Right lobe of liver (tissue), 6 donors: Measurements from ENCODE around the gene RTCA. TPM values are rescaled to one million over a fixed set of nuclear protein-coding genes. Genes with fewer than 3 reads are reported as not detected.

ENCODE experiments used
- ATAC-seq, 4 donors: fragments of 200-7000 bp; cut with Tn5 transposase; one replicate each; pipeline ENCODE4 v1.9.1; 2020; ENCODE audit warnings: mild to moderate bottlenecking in 4 of 4, moderate library complexity in 4 of 4
- DNase-seq, 3 donors: peaks; one replicate each; pipeline ENCODE4 v3.0.0-alpha.2; 2020
- H3K27ac ChIP-seq, 3 donors: fragments of 200-600 bp; one replicate each; pipeline ENCODE4 v1.8.0; 2022
- H3K27me3 ChIP-seq, 2 donors: fragments of 200-600 bp; one replicate each; pipeline ENCODE4 v1.8.0; 2022
- H3K36me3 ChIP-seq, 4 donors: fragments of 200-600 bp; sonication (generic) in 1 of 4; one replicate each; pipeline versions ENCODE4 v1.5.1 to v1.8.0; 2017 to 2022; ENCODE audit warnings: control low read depth in 1 of 4
- H3K4me1 ChIP-seq, 4 donors: fragments of 200-600 bp; sonication (generic) in 1 of 4; one replicate each; pipeline versions ENCODE4 v1.5.1 to v1.8.0; 2017 to 2022; ENCODE audit warnings: control low read depth in 1 of 4
- H3K4me3 ChIP-seq, 3 donors: fragments of 200-600 bp; one replicate each; pipeline ENCODE4 v1.8.0; 2022
- H3K9me3 ChIP-seq, 4 donors: fragments of 200-600 bp; sonication (generic) in 1 of 4; one replicate each; pipeline versions ENCODE4 v1.5.1 to v1.8.0; 2017 to 2022; ENCODE audit warnings: control low read depth in 1 of 4
- CTCF ChIP-seq, 4 donors: fragments of 200-600 bp in 3 of 4; fragments of 450-650 bp in 1 of 4; IDR thresholded peaks; one replicate each; pipeline versions ENCODE4 v1.5.1 to v1.8.0; 2016 to 2022; ENCODE audit warnings: antibody characterized with exemption in 4 of 4, mild to moderate bottlenecking in 2 of 4
- POLR2A ChIP-seq: fragments of 450-650 bp; IDR thresholded peaks from one replicate; pipeline ENCODE4 v1.6.1; 2017; ENCODE audit warnings: antibody characterized with exemption, mild to moderate bottlenecking
- WGBS: methylation state at CpG from one replicate; pipeline ENCODE4 v1.1.6; 2018; ENCODE audit warnings: low coverage, low lambda C conversion rate; ENCODE audit not compliant: insufficient coverage; ENCODE audit errors: missing lambda C conversion rate; 5-methylcytosine and 5-hydroxymethylcytosine counted together
- intact Hi-C, 2 donors: fragments of 100-400 bp; cut with DNase I; formaldehyde crosslinking; loops; one replicate each; pipeline versions ENCODE4 v1.11.2 to v1.14.1; 2022
- total RNA-seq, 6 experiments: library from RNA; depleted of rRNA in 2 of 6; stranded (reverse); fragments of >200 nt in 2 of 6; fragmentation: NEBNext Ultra II Directional in 3 of 6; extraction: Animal tissue kit (Norgen Biotek cat#: 25700) in 3 of 6; gene quantifications; one replicate each; pipeline versions ENCODE4 v1.1.0 to v1.2.4, GENCODE V29; 2016 to 2023
- donor health status: DM: no; HTN: yes; CAD: no.
- donor health status: DM: no; HTN: no; CAD: no.
- donor health status: DM: no; HTN: no; CAD: no.
- donor health status: DM: no; HTN: yes; CAD: no.
- donor health status: DM: no; HTN: yes; CAD: no.

Gene RTCA
- total RNA-seq, 6 experiments from 2014 or later: 12.5 to 20.1 (median 14.7) TPM

GRCh38 chr1:100222428-100222827 lies 43.6 kb upstream of the RTCA start:
- Histone ChIP-seq H3K36me3 (peaks cover 0 to 12% (median 0%) of the 10 kb centered on the region in 4 donors), H3K27me3 (no peaks in the 10 kb centered on the region), H3K9me3 (no peaks in the 10 kb centered on the region), H3K27ac (no peak overlapping the region), H3K4me3 (no peak overlapping the region), H3K4me1 (no peaks in the 10 kb centered on the region)
- TF ChIP-seq CTCF (IDR thresholded peaks at IDR 0.05): no peak
- intact Hi-C loops: no loop called here
- DNase-seq (no peak), ATAC-seq (no peak)

GRCh38 chr1:100229681-100230443 lies 36.2 kb upstream of the RTCA start:
- Histone ChIP-seq H3K9me3 (no peaks in the 10 kb centered on the region), H3K27me3 (no peaks in the 10 kb centered on the region), H3K4me3 (no peak overlapping the region), H3K4me1 (no peaks in the 10 kb centered on the region), H3K27ac (no peak overlapping the region), H3K36me3 (peaks cover 0 to 31% (median 9%) of the 10 kb centered on the region in 4 donors)
- TF ChIP-seq CTCF (IDR thresholded peaks at IDR 0.05) (no peak), POLR2A (no peak)
- DNase-seq (no peak), ATAC-seq (no peak)
- intact Hi-C loops: no loop called here
- WGBS: 94% methylated on average over 4 of the region's 4 CpGs

- no peak for DNase-seq
- Histone ChIP-seq H3K27me3 (no peaks in the 10 kb centered on the region), H3K9me3 (no peaks in the 10 kb centered on the region), H3K36me3 (peaks cover 0 to 38% (median 9%) of the 10 kb centered on the region in 4 donors), H3K27ac (no peak overlapping the region), H3K4me3 (no peak overlapping the region), H3K4me1 (no peaks in the 10 kb centered on the region)
- intact Hi-C loops: no loop called here
- ATAC-seq: no peak
- 70% methylated on average over 2 of the region's 2 CpGs for WGBS
- TF ChIP-seq CTCF (IDR thresholded peaks at IDR 0.05) (no peak), POLR2A (no peak)
Measured at GRCh38 chr1:100230765-100231164, 35.3 kb upstream of the RTCA start.

- TF ChIP-seq CTCF (IDR thresholded peaks at IDR 0.05): no peak
- WGBS: 83% methylated on average over 2 of the region's 2 CpGs
- H3K27me3 ChIP-seq: no peaks in the 10 kb centered on the region
- ATAC-seq (no peak), DNase-seq (no peak)
- intact Hi-C loops: no loop called here
- peaks cover 0 to 38% (median 9%) of the 10 kb centered on the region in 4 donors for H3K36me3 ChIP-seq
- no peak overlapping the region for H3K27ac ChIP-seq
- H3K9me3 ChIP-seq: no peaks in the 10 kb centered on the region
- H3K4me3 ChIP-seq: no peak overlapping the region
- no peaks in the 10 kb centered on the region for H3K4me1 ChIP-seq
Measured at GRCh38 chr1:100231721-100232120, 34.3 kb upstream of the RTCA start.
